Activated B cell treated with CpG ODN at 0.5 μM for 24 hours (primary cell): Measurements from ENCODE around the gene ZBTB34. TPM values are rescaled to one million over a fixed set of nuclear protein-coding genes. Genes with fewer than 3 reads are reported as not detected.

Source experiments
- ATAC-seq: fragments of 200-7000 bp; cut with Tn5 transposase; one replicate; pipeline ENCODE4 v1.10.0; 2021; ENCODE audit warnings: low read depth, mild to moderate bottlenecking, moderate library complexity
- CTCF ChIA-PET: fragments of 350-600 bp; sonication (Branson Sonifier 250); formaldehyde crosslinking; loops from one replicate; lab custom pipeline; 2021; ENCODE audit warnings: antibody characterized with exemption; lab: Charles Lee
- POLR2A ChIA-PET: fragments of 350-600 bp; sonication (Branson Sonifier 250); formaldehyde crosslinking; loops from one replicate; lab custom pipeline; 2021; ENCODE audit warnings: antibody characterized with exemption; lab: Charles Lee
- DNase-seq: peaks from one replicate; pipeline ENCODE4 v3.0.0; 2022
- H3K27ac Mint-ChIP-seq: one replicate; pipeline ENCODE4 v1.8.0; 2020; ENCODE audit warnings: mixed read lengths
- H3K27me3 Mint-ChIP-seq: one replicate; pipeline ENCODE4 v1.8.0; 2021; ENCODE audit warnings: mixed read lengths
- H3K36me3 Mint-ChIP-seq: one replicate; pipeline ENCODE4 v1.8.0; 2021; ENCODE audit warnings: low read depth, mixed read lengths
- H3K4me1 Mint-ChIP-seq: one replicate; pipeline ENCODE4 v1.8.0; 2021; ENCODE audit warnings: mixed read lengths
- H3K4me3 Mint-ChIP-seq: one replicate; pipeline ENCODE4 v1.8.0; 2020; ENCODE audit warnings: mild to moderate bottlenecking, mixed read lengths
- H3K9me3 Mint-ChIP-seq: one replicate; pipeline ENCODE4 v1.8.0; 2020; ENCODE audit warnings: mixed read lengths
- intact Hi-C: fragments of 100-400 bp; cut with micrococcal nuclease; formaldehyde crosslinking; loops from one replicate; pipeline ENCODE4 v1.15.1; 2024
- total RNA-seq: library from RNA; stranded (reverse); gene quantifications from 2 replicates; pipeline ENCODE4 v1.2.3, GENCODE V29; 2022
- TF ChIP-seq, protein P1 (sequence below): fragments of 200-600 bp; IDR thresholded peaks from one replicate; pipeline ENCODE4 v1.8.0; 2022; ENCODE audit warnings: antibody characterized with exemption, mild to moderate bottlenecking

The ZBTB34 gene
- total RNA-seq, 1 donor from 2014 or later: 8.9 TPM

DNA sequence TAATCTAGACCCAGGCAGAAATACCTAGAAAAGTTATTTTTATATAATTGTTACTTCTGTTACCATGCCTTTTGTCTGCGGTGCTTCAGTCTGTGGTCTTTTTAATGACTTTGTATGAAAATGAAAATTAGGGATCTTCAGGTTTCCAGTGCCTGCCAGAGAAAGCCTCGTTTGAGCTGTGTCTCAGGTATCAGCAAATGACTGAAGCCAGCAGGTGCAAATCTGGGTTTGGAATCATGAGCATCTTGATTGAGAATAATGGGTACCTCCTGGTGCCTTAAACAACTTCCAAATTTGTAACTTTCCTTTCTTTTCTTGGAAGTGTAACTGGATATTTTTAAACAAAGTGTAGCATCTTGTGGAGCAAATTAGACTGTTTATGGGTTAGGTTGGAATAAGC is 4.3 kb downstream of the ZBTB34 start:
- no peak overlapping the region for H3K4me3 Mint-ChIP-seq
- H3K9me3 Mint-ChIP-seq: no peaks in the 10 kb centered on the region
- CTCF ChIA-PET: no interaction called here

DNA sequence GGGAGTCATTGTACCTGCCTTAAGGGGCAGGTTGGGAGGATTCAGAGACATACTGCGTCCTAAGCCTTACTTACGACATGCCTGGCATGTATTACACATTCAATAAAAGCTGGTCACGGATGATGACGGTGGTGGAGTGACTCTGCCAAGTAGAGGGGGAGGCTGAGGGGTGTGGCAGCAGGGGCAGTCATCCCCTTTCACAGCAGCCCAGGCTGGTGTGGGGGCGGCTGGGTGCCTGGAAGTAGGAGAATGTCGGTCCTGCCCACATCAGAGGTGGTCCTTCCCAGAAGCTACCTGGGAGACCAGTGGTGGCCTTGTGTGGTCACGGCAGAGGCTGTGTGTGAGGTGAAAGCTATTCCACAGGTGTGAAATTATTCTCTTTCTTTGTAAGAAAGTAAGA is 8.9 kb downstream of the ZBTB34 start:
- no peak for DNase-seq
- Mint-ChIP-seq H3K9me3 (no peaks in the 10 kb centered on the region), H3K4me1 (peaks cover 40% of the 10 kb centered on the region), H3K4me3 (no peak overlapping the region), H3K27me3 (no peaks in the 10 kb centered on the region), H3K27ac (no peak overlapping the region), H3K36me3 (peaks cover 41% of the 10 kb centered on the region)
- no peak for ATAC-seq
- TF ChIP-seq, protein P1, sequence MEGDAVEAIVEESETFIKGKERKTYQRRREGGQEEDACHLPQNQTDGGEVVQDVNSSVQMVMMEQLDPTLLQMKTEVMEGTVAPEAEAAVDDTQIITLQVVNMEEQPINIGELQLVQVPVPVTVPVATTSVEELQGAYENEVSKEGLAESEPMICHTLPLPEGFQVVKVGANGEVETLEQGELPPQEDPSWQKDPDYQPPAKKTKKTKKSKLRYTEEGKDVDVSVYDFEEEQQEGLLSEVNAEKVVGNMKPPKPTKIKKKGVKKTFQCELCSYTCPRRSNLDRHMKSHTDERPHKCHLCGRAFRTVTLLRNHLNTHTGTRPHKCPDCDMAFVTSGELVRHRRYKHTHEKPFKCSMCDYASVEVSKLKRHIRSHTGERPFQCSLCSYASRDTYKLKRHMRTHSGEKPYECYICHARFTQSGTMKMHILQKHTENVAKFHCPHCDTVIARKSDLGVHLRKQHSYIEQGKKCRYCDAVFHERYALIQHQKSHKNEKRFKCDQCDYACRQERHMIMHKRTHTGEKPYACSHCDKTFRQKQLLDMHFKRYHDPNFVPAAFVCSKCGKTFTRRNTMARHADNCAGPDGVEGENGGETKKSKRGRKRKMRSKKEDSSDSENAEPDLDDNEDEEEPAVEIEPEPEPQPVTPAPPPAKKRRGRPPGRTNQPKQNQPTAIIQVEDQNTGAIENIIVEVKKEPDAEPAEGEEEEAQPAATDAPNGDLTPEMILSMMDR: no peak
- ChIA-PET CTCF (no interaction called here), POLR2A (no interaction called here)
- intact Hi-C loops: no loop called here

More for the DNA sequence above, 4.3 kb downstream of the ZBTB34 start:
- ATAC-seq: no peak
- POLR2A ChIA-PET: interaction anchor here (0.6 kb wide), 1 partner anchor 390 kb away, joined by 4 read pairs; no protein-coding TSS in a partner anchor
- TF ChIP-seq, protein P1: no peak
- intact Hi-C loops: loop anchor here (5.0 kb wide), 1 partner anchor 142 kb away; no protein-coding TSS in a partner anchor
- Mint-ChIP-seq H3K27ac (no peak overlapping the region), H3K36me3 (peaks cover 45% of the 10 kb centered on the region), H3K4me1 (peaks cover 48% of the 10 kb centered on the region), H3K27me3 (no peaks in the 10 kb centered on the region)
- no peak for DNase-seq

GRCh38 chr9:126872516-126872915 is 12.1 kb downstream of the ZBTB34 start:
- POLR2A ChIA-PET: no interaction called here
- no peak for ATAC-seq

GRCh38 chr9:126874546-126875314 is 14.3 kb downstream of the ZBTB34 start:
- ChIA-PET CTCF (no interaction called here), POLR2A (no interaction called here)
- Mint-ChIP-seq H3K9me3 (no peaks in the 10 kb centered on the region), H3K36me3 (peaks cover 15% of the 10 kb centered on the region), H3K27me3 (no peaks in the 10 kb centered on the region), H3K4me1 (peaks cover 28% of the 10 kb centered on the region), H3K4me3 (no peak overlapping the region), H3K27ac (no peak overlapping the region)
- DNase-seq (no peak), ATAC-seq (no peak)
- TF ChIP-seq, protein P1: no peak
- intact Hi-C loops: no loop called here

More at GRCh38 chr9:126872516-126872915, 12.1 kb downstream of the ZBTB34 start:
- H3K9me3 Mint-ChIP-seq: no peaks in the 10 kb centered on the region
- peaks cover 37% of the 10 kb centered on the region for H3K4me1 Mint-ChIP-seq
- peaks cover 14% of the 10 kb centered on the region for H3K36me3 Mint-ChIP-seq
- TF ChIP-seq, protein P1: no peak
- H3K4me3 Mint-ChIP-seq: no peak overlapping the region
- no peaks in the 10 kb centered on the region for H3K27me3 Mint-ChIP-seq
- no peak for DNase-seq
- intact Hi-C loops: no loop called here
- no peak overlapping the region for H3K27ac Mint-ChIP-seq
- CTCF ChIA-PET: no interaction called here

- TF ChIP-seq, protein P1: no peak
- intact Hi-C loops: no loop called here
Observed at GRCh38 chr9:126875756-126876510, 15.5 kb downstream of the ZBTB34 start.

More at GRCh38 chr9:126875756-126876510, 15.5 kb downstream of the ZBTB34 start:
- ChIA-PET POLR2A (no interaction called here), CTCF (no interaction called here)
- no peak for DNase-seq
- Mint-ChIP-seq H3K4me3 (no peak overlapping the region), H3K27ac (no peak overlapping the region), H3K4me1 (peaks cover 17% of the 10 kb centered on the region), H3K9me3 (no peaks in the 10 kb centered on the region), H3K27me3 (no peaks in the 10 kb centered on the region), H3K36me3 (peaks cover 27% of the 10 kb centered on the region)
- no peak for ATAC-seq
